Liver (tissue), 9 donors: ENCODE measurements around the gene RBM48. TPM values are rescaled to one million over a fixed set of nuclear protein-coding genes. Genes with fewer than 3 reads are reported as not detected.
"Not testable (repeated sequence)": the region's sequence is repeated elsewhere in the genome, so short reads cannot be mapped to it uniquely, and the experiment has no call there.

Experiments used
- DNase-seq: peaks from one replicate; pipeline ENCODE4 v3.0.0-alpha.2; 2017; ENCODE audit warnings: low spot score
- H3K27ac ChIP-seq, 2 donors: one replicate each; pipeline ENCODE4 v1.7.0; 2013; ENCODE audit warnings: inconsistent platforms in 2 of 2, low read length in 2 of 2, control low read depth in 1 of 2, low read depth in 1 of 2, mild to moderate bottlenecking in 1 of 2
- H3K27me3 ChIP-seq, 4 donors: one replicate each; pipeline versions ENCODE4 v1.6.1 to v1.7.0; 2013; ENCODE audit warnings: low read length in 3 of 4, inconsistent platforms in 1 of 4, mild to moderate bottlenecking in 1 of 4, moderate library complexity in 1 of 4; ENCODE audit not compliant: control insufficient read depth in 4 of 4, insufficient read depth in 4 of 4
- H3K36me3 ChIP-seq, 4 donors: one replicate each; pipeline versions ENCODE4 v1.6.1 to v1.7.0; 2013; ENCODE audit warnings: low read length in 3 of 4, mild to moderate bottlenecking in 3 of 4, low read depth in 1 of 4, moderate library complexity in 1 of 4; ENCODE audit not compliant: control insufficient read depth in 4 of 4, insufficient read depth in 3 of 4
- H3K4me1 ChIP-seq, 4 donors: one replicate each; pipeline versions ENCODE4 v1.6.1 to v1.7.0; 2013; ENCODE audit warnings: low read length in 3 of 4, mild to moderate bottlenecking in 3 of 4, moderate library complexity in 1 of 4; ENCODE audit not compliant: control insufficient read depth in 4 of 4, insufficient read depth in 4 of 4
- H3K4me3 ChIP-seq, 3 donors: one replicate each; pipeline versions ENCODE4 v1.6.1 to v1.7.0; 2013; ENCODE audit warnings: low read length in 3 of 3, control low read depth in 1 of 3, low read depth in 1 of 3, mild to moderate bottlenecking in 1 of 3
- H3K9ac ChIP-seq, 2 donors: one replicate each; pipeline ENCODE4 v1.7.0; 2013; ENCODE audit warnings: low read length in 2 of 2, mild to moderate bottlenecking in 2 of 2, moderate library complexity in 2 of 2, control low read depth in 1 of 2, low read depth in 1 of 2
- H3K9me3 ChIP-seq, 4 donors: one replicate each; pipeline versions ENCODE4 v1.6.1 to v1.7.0; 2013; ENCODE audit warnings: low read length in 3 of 4; ENCODE audit not compliant: control insufficient read depth in 4 of 4
- ATF3 ChIP-seq: IDR thresholded peaks from 2 replicates; pipeline ENCODE4 v1.6.1; 2016; ENCODE audit warnings: antibody characterized with exemption
- CTCF ChIP-seq: fragments of 150-350 bp; IDR thresholded peaks from 2 replicates; pipeline ENCODE4 v1.5.1; 2017; ENCODE audit warnings: improper control_type of control experiment, low read depth, low read length; ENCODE audit not compliant: missing input control
- EGR1 ChIP-seq, 2 donors: IDR thresholded peaks; 2 replicates each; pipeline ENCODE4 v1.6.1; 2016 to 2018; ENCODE audit warnings: antibody characterized with exemption in 2 of 2, low read depth in 2 of 2
- FOXA1 ChIP-seq: IDR thresholded peaks from 2 replicates; pipeline ENCODE4 v1.6.1; 2016; ENCODE audit warnings: antibody characterized with exemption
- GABPA ChIP-seq, 2 donors: IDR thresholded peaks in 1 of 2; conservative IDR thresholded peaks in 1 of 2; 2 replicates each; pipeline ENCODE4 v1.6.1; 2016; ENCODE audit warnings: antibody characterized with exemption in 2 of 2, mild to moderate bottlenecking in 1 of 2, moderate library complexity in 1 of 2
- HNF4A ChIP-seq, 2 donors: conservative IDR thresholded peaks; 2 replicates each; pipeline ENCODE4 v1.6.1; 2016; ENCODE audit warnings: antibody characterized with exemption in 2 of 2, mild to moderate bottlenecking in 2 of 2
- HNF4G ChIP-seq: IDR thresholded peaks from 2 replicates; pipeline ENCODE4 v1.6.1; 2016; ENCODE audit warnings: antibody characterized with exemption
- JUND ChIP-seq, 2 donors: IDR thresholded peaks; 2 replicates each; pipeline ENCODE4 v1.6.1; 2016; ENCODE audit warnings: antibody characterized with exemption in 2 of 2
- MAX ChIP-seq: IDR thresholded peaks from 2 replicates; pipeline ENCODE4 v1.6.1; 2016; ENCODE audit warnings: antibody characterized with exemption
- NR2F2 ChIP-seq: IDR thresholded peaks from 2 replicates; pipeline ENCODE4 v1.6.1; 2016; ENCODE audit warnings: antibody characterized with exemption
- REST ChIP-seq: IDR thresholded peaks from 2 replicates; pipeline ENCODE4 v1.6.1; 2016; ENCODE audit warnings: antibody characterized with exemption, mild to moderate bottlenecking
- RXRA ChIP-seq, 2 donors: IDR thresholded peaks; 2 replicates each; pipeline ENCODE4 v1.6.1; 2017 to 2018; ENCODE audit warnings: antibody characterized with exemption in 2 of 2, mild to moderate bottlenecking in 1 of 2
- YY1 ChIP-seq: IDR thresholded peaks from 2 replicates; pipeline ENCODE4 v1.6.1; 2016; ENCODE audit warnings: antibody characterized with exemption, mild to moderate bottlenecking
- WGBS: extraction: QIAGEN DNeasy Blood & Tissue Kit; methylation state at CpG from one replicate; pipeline ENCODE4 v1.1.7; 2013; 5-methylcytosine and 5-hydroxymethylcytosine counted together
- polyA plus RNA-seq, 2 donors: library from polyadenylated mRNA; stranded (reverse) in 1 of 2; unstranded in 1 of 2; fragments of 200-250 nt in 1 of 2; fragments of >200 nt in 1 of 2; fragmentation: Nextera tagmentation in 1 of 2; extraction: Ambion mirVana in 1 of 2; gene quantifications; one replicate each; pipeline versions ENCODE4 v1.2.1 to v1.2.3, GENCODE V29; 2013 to 2015
- total RNA-seq, 2 donors: library from RNA; depleted of rRNA; stranded (reverse); fragments of >200 nt; gene quantifications; one replicate each; pipeline ENCODE4 v1.2.3, GENCODE V29; 2014
- donor health status: healthy.
- donor health status: healthy.
- donor health status: healthy.
- donor health status: healthy.
- donor health status: healthy.

Gene RBM48
- total and polyA plus RNA-seq, 4 donors, result 3.3 to 9.7 (median 6.8) TPM

GRCh38 chr7:92484226-92484625 lies 44.4 kb upstream of the RBM48 start:
- H3K4me1 ChIP-seq, H3K27ac ChIP-seq, H3K9ac ChIP-seq, H3K9me3 ChIP-seq, H3K4me3 ChIP-seq, DNase-seq, H3K27me3 ChIP-seq: not testable (repeated sequence)
- H3K36me3 ChIP-seq, result peaks cover 4 to 18% (median 15%) of the 10 kb centered on the region in 4 donors
- 94% methylated on average over 6 of the region's 6 CpGs for WGBS

DNA sequence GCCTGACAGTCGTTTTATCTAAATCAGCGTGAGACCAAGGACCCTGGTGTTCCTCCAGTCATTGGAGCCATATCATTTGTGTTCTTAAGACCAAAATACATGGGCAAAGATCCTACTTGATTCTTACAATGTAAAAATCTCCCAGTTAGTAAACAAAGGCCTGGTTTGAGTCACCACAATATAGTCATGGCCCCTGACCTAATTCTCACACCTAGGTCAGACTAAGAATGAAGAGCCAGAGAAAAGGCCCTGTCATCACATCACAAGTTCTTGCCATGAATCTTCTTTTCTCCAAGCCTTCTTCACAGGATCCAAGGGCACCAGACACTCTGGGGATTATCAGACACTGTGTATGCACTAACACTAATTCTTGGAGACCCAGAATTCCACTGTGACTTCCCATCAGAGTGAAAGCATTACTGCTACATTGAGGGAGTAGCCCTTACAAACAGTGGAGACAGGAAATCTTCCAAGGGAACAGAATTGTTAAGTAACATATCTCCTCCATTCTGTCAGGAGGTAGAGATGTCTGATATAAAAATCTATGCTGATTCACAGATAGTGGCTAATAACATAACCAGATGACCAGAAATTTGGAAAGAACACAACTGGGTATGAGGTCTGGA lies 43.2 kb upstream of the RBM48 start:
- Histone ChIP-seq H3K36me3 (peaks cover 4 to 21% (median 19%) of the 10 kb centered on the region in 4 donors), H3K27me3 (no peaks in the 10 kb centered on the region), H3K9ac (no peak overlapping the region), H3K27ac (no peak overlapping the region), H3K4me3 (no peak overlapping the region), H3K9me3 (no peaks in the 10 kb centered on the region), H3K4me1 (no peaks in the 10 kb centered on the region)
- no peak for DNase-seq
- no peak for TF ChIP-seq GABPA (IDR thresholded peaks at IDR 0.05 in 1 of 2, conservative IDR thresholded peaks at IDR 0.05 in 1 of 2)
- TF ChIP-seq JUND (IDR thresholded peaks at IDR 0.05), result no peak
- no peak for TF ChIP-seq REST
- no peak for TF ChIP-seq CTCF
- TF ChIP-seq ATF3, result no peak
- no peak for TF ChIP-seq NR2F2
- TF ChIP-seq MAX, result no peak
- TF ChIP-seq YY1, result no peak
- no peak for TF ChIP-seq FOXA1
- no peak for TF ChIP-seq EGR1 (IDR thresholded peaks at IDR 0.05; ENCODE audit: low read depth in 2 of 2)
- TF ChIP-seq RXRA (IDR thresholded peaks at IDR 0.05), result no peak
- TF ChIP-seq HNF4G, result no peak
- no peak for TF ChIP-seq HNF4A (conservative IDR thresholded peaks at IDR 0.05)
- 93% methylated on average over 2 of the region's 2 CpGs for WGBS
